PC-3 (cell line): Measurements from ENCODE around the gene CDH22. TPM values are rescaled to one million over a fixed set of nuclear protein-coding genes. Genes with fewer than 3 reads are reported as not detected.

ENCODE experiments used
- ATAC-seq: fragments of 200-7000 bp; cut with Tn5 transposase; 2 replicates; pipeline ENCODE4 v1.9.1; 2020; ENCODE audit warnings: mild to moderate bottlenecking, moderate library complexity
- BruUV-seq: library from RNA; stranded (reverse); fragments of 400-500 nt; replicated peaks from 2 replicates; lab custom pipeline; 2021; lab: Mats Ljungman, UMichigan
- CTCF ChIA-PET: fragments of 300-600 bp; sonication (Branson Sonifier 250); formaldehyde crosslinking; loops from one replicate; lab custom pipeline; 2022; ENCODE audit warnings: antibody characterized with exemption; lab: Charles Lee
- POLR2A ChIA-PET: fragments of 300-600 bp; sonication (Branson Sonifier 250); formaldehyde crosslinking; loops from one replicate; lab custom pipeline; 2022; ENCODE audit warnings: antibody characterized with exemption; ENCODE audit not compliant: unreplicated experiment; lab: Charles Lee
- DNase-seq: peaks from one replicate; pipeline ENCODE4 v3.0.0-alpha.2; 2015
- H2AFZ ChIP-seq: fragments of 300-600 bp; sonication (generic); 2 replicates; pipeline ENCODE4 v1.6.0; 2016; ENCODE audit warnings: antibody characterized with exemption, low read length
- H3F3A ChIP-seq: fragments of 300-600 bp; sonication (generic); one replicate; pipeline ENCODE4 v1.6.0; 2017; ENCODE audit warnings: antibody characterized with exemption, low read length, control low read depth, mild to moderate bottlenecking; ENCODE audit not compliant: unreplicated experiment
- H3K27ac ChIP-seq: fragments of 300-600 bp; sonication (generic); 2 replicates; pipeline ENCODE4 v1.5.1; 2016; ENCODE audit warnings: mild to moderate bottlenecking, low read length
- H3K27me3 ChIP-seq: fragments of 300-600 bp; sonication (generic); 2 replicates; pipeline ENCODE4 v1.6.1; 2016; ENCODE audit warnings: low read length, mixed read lengths
- H3K36me3 ChIP-seq: fragments of 300-600 bp; sonication (generic); 2 replicates; pipeline ENCODE4 v1.6.1; 2016; ENCODE audit warnings: low read depth, mixed run types, low read length, mixed read lengths
- H3K4me1 ChIP-seq: fragments of 300-600 bp; sonication (generic); 2 replicates; pipeline ENCODE4 v1.5.1; 2016; ENCODE audit warnings: low read length; ENCODE audit not compliant: insufficient read depth
- H3K4me2 ChIP-seq: fragments of 300-600 bp; sonication (generic); 2 replicates; pipeline ENCODE4 v1.6.0; 2016; ENCODE audit warnings: low read length
- H3K4me3 ChIP-seq: fragments of 300-600 bp; sonication (generic); 2 replicates; pipeline ENCODE4 v1.5.1; 2016; ENCODE audit warnings: mild to moderate bottlenecking, low read length, mixed read lengths
- H3K79me2 ChIP-seq: fragments of 300-600 bp; sonication (generic); 2 replicates; pipeline ENCODE4 v1.6.1; 2017; ENCODE audit warnings: low read length, mixed read lengths
- H3K9ac ChIP-seq: fragments of 300-600 bp; sonication (generic); 2 replicates; pipeline ENCODE4 v1.6.0; 2016; ENCODE audit warnings: mild to moderate bottlenecking, low read length
- H3K9me2 ChIP-seq: fragments of 300-600 bp; sonication (generic); replicated peaks from 2 replicates; pipeline ENCODE4 v1.6.1; 2016; ENCODE audit warnings: mixed run types, low read length, mixed read lengths
- H3K9me3 ChIP-seq: fragments of 300-600 bp; sonication (generic); 2 replicates; pipeline ENCODE4 v1.6.1; 2016; ENCODE audit warnings: low read length, mixed read lengths
- H4K20me1 ChIP-seq: fragments of 300-600 bp; sonication (generic); 2 replicates; pipeline ENCODE4 v1.6.1; 2016; ENCODE audit warnings: low read length, mixed read lengths
- EZH2 ChIP-seq: fragments of 300-600 bp; sonication (generic); IDR thresholded peaks from one replicate; pipeline ENCODE4 v1.6.1; 2017; ENCODE audit warnings: antibody characterized with exemption, mild to moderate bottlenecking, low read length; ENCODE audit not compliant: unreplicated experiment
- EZH2phosphoT487 ChIP-seq: fragments of 300-600 bp; sonication (generic); IDR thresholded peaks from 2 replicates; pipeline ENCODE4 v1.6.1; 2018; ENCODE audit warnings: mild to moderate bottlenecking, antibody characterized with exemption, low read length, borderline replicate concordance
- intact Hi-C: fragments of 100-400 bp; cut with micrococcal nuclease; formaldehyde crosslinking; loops from 2 replicates; pipeline ENCODE4 v1.9.0; 2023
- total RNA-seq: library from RNA; depleted of rRNA; stranded (reverse); fragments of >200 nt; gene quantifications from 2 replicates; pipeline ENCODE4 v1.2.3, GENCODE V29; 2014
- TF ChIP-seq, protein P1 (sequence below): fragments of 300-600 bp; sonication (generic); conservative IDR thresholded peaks from 2 replicates; pipeline ENCODE4 v1.5.1; 2017; ENCODE audit warnings: antibody characterized with exemption, low read depth, mild to moderate bottlenecking, low read length

CDH22 gene
- total RNA-seq, 1 experiment from 2014 or later: not detected

DNA sequence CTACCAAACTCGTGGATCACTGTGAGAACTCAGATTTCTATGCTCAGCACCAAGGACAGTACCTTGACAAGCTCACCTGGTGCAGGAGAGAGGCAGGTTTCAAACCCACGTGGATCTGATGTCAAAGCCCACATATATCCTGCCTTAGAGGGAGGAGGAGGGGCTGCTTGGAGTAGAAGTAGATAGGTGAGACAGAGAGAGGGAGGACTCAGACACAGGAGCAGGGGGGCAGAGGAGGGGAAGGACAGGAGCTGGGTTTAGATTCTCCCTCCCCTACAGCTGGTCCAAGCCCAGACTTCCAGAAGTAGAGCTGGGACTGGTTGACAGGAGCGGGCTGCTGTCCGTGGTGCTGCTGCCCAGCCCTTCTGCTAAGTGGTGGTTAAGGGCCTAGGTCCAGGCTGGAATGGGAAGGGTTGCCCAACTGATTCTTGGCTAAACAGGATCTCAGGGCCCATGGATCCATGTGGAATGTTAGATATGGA is 77.5 kb downstream of the CDH22 start:
- ATAC-seq (peak; percentile 67), DNase-seq (peak; percentile 52)
- TF ChIP-seq EZH2: no peak
- no peak for TF ChIP-seq EZH2phosphoT487
- TF ChIP-seq, protein P1, sequence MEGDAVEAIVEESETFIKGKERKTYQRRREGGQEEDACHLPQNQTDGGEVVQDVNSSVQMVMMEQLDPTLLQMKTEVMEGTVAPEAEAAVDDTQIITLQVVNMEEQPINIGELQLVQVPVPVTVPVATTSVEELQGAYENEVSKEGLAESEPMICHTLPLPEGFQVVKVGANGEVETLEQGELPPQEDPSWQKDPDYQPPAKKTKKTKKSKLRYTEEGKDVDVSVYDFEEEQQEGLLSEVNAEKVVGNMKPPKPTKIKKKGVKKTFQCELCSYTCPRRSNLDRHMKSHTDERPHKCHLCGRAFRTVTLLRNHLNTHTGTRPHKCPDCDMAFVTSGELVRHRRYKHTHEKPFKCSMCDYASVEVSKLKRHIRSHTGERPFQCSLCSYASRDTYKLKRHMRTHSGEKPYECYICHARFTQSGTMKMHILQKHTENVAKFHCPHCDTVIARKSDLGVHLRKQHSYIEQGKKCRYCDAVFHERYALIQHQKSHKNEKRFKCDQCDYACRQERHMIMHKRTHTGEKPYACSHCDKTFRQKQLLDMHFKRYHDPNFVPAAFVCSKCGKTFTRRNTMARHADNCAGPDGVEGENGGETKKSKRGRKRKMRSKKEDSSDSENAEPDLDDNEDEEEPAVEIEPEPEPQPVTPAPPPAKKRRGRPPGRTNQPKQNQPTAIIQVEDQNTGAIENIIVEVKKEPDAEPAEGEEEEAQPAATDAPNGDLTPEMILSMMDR: no peak
- H3F3A ChIP-seq: no peaks in the 10 kb centered on the region
- H3K9me2 ChIP-seq: no peaks in the 10 kb centered on the region
- H3K27me3 ChIP-seq: peaks cover 31% of the 10 kb centered on the region
- ChIA-PET CTCF (no interaction called here), POLR2A (no interaction called here)
- intact Hi-C loops: no loop called here
- H2AFZ ChIP-seq: no peak overlapping the region
- no peak overlapping the region for H3K4me2 ChIP-seq
- 0 out of 2 replicates have a peak, but pooled peaks cover 5% of the 10 kb centered on the region for H3K4me1 ChIP-seq
- H3K9me3 ChIP-seq: no peaks in the 10 kb centered on the region
- no peak overlapping the region for H3K9ac ChIP-seq
- H3K4me3 ChIP-seq: no peak overlapping the region
- no peaks in the 10 kb centered on the region for H3K79me2 ChIP-seq
- H3K27ac ChIP-seq: no peak overlapping the region
- BruUV-seq: no TSS peak
- H4K20me1 ChIP-seq: no peaks in the 10 kb centered on the region
- H3K36me3 ChIP-seq: no peaks in the 10 kb centered on the region

DNA sequence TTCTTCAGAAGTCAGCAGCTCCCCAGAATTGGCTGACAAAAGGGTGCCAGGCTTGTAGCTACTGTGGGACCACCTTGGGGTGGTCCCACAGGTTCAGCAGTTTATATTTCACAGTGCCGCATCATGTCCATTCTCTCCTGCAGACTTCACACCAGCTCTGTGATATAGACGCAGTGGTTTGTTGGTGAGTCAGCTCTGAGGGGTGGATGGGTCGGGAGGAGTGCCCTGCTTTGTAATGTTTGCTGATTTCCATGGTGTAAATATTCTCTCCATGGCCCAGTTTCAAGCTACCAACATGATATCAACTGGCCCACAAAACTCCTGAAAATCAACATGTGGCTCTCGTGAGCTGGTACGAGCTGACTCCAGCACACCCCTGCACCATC is 78.2 kb downstream of the CDH22 start:
- intact Hi-C loops: no loop called here
- Histone ChIP-seq H4K20me1 (no peaks in the 10 kb centered on the region), H3K79me2 (no peaks in the 10 kb centered on the region), H3K4me1 (0 out of 2 replicates have a peak, but pooled peaks cover 5% of the 10 kb centered on the region), H3K36me3 (no peaks in the 10 kb centered on the region), H2AFZ (no peak overlapping the region), H3K9ac (no peak overlapping the region), H3K9me2 (no peaks in the 10 kb centered on the region), H3K4me3 (no peak overlapping the region), H3K27me3 (peaks cover 35% of the 10 kb centered on the region), H3K9me3 (no peaks in the 10 kb centered on the region), H3K4me2 (no peak overlapping the region), H3K27ac (no peak overlapping the region), H3F3A (no peaks in the 10 kb centered on the region)
- POLR2A ChIA-PET: no interaction called here
- DNase-seq: no peak
- no TSS peak for BruUV-seq
- CTCF ChIA-PET: no interaction called here
- ATAC-seq: no peak
- TF ChIP-seq EZH2 (no peak), EZH2phosphoT487 (no peak)
- TF ChIP-seq, protein P1: no peak

DNA sequence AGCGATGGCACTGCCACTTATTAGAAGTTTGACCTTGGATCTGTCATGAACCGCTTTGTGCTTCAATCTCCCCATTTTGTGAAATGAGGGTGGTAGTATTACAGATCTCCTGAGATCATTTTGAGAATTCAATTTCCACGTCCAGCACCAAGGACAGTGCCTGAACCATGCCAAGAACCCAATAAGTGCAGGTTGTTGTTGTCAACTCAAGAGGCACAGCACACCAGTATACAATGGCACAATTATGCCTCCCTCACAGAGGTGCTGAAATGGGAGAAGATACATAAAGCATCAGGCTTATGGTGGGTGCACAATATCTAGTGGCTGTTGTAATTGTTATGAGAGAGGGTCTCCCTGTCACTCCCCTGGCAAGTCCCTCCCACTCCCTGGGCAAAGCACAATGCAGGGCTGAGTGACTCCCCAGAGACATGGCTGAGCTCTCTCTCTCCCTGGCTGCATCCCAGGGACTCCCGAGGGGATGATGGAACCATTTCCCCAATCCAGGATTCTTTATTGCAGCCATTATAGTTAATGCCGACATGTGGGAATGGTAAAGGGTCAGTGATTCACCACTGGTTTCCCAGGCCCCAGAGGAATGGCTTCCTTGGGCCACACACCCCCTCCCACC is 78.7 kb downstream of the CDH22 start:
- Histone ChIP-seq H3K9me3 (no peaks in the 10 kb centered on the region), H3K27ac (no peak overlapping the region), H2AFZ (no peak overlapping the region), H4K20me1 (no peaks in the 10 kb centered on the region), H3K4me2 (no peak overlapping the region), H3K27me3 (peaks cover 36% of the 10 kb centered on the region), H3K79me2 (no peaks in the 10 kb centered on the region), H3K9ac (no peak overlapping the region), H3K36me3 (no peaks in the 10 kb centered on the region), H3F3A (no peaks in the 10 kb centered on the region), H3K9me2 (no peaks in the 10 kb centered on the region), H3K4me1 (0 out of 2 replicates have a peak, but pooled peaks cover 5% of the 10 kb centered on the region), H3K4me3 (no peak overlapping the region)
- intact Hi-C loops: no loop called here
- no peak for TF ChIP-seq EZH2phosphoT487
- no peak for TF ChIP-seq EZH2
- TF ChIP-seq, protein P1: no peak
- CTCF ChIA-PET: no interaction called here
- BruUV-seq: no TSS peak
- no peak for ATAC-seq
- peak; percentile 26 for DNase-seq
- POLR2A ChIA-PET: no interaction called here
